ENCODE results near the gene CDH24. TPM values are rescaled to one million over a fixed set of nuclear protein-coding genes. Genes with fewer than 3 reads are reported as not detected.

The CDH24 gene
- total and polyA plus RNA-seq, 2 of the 13 experiments (the other 11 are each of a cell fraction or from before 2014, with no cell fraction given) = 0.69 to 0.99 TPM

DNA sequence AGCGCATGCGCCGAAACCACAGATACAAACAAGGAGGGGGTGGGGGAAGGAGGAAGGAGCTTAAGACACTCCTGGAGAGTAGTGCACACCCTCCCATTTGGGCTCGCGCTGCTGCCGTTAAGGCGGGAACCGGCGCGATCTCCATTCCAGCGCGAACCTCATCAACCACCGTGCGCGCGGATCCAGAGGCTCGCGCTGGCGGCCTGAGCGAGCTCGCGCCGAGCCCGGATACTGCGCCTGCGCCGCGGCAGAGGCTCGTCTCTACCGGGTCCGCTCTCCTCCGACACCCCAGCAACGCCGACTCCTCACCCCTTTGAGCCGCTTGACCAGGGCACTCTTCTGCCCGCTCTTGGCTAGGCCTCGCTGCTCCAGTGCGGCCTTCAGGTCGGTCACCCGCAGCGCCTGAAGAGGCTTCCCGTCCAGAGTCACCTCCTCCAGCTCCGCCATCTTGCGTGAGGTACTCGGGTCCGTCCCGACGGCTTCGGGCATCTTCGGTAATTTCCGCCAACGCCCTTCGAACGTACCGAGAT is 37.4 kb upstream of the CDH24 start, which contains the start of gene ACIN1 (continued):
- TF ChIP-seq, protein P1, sequence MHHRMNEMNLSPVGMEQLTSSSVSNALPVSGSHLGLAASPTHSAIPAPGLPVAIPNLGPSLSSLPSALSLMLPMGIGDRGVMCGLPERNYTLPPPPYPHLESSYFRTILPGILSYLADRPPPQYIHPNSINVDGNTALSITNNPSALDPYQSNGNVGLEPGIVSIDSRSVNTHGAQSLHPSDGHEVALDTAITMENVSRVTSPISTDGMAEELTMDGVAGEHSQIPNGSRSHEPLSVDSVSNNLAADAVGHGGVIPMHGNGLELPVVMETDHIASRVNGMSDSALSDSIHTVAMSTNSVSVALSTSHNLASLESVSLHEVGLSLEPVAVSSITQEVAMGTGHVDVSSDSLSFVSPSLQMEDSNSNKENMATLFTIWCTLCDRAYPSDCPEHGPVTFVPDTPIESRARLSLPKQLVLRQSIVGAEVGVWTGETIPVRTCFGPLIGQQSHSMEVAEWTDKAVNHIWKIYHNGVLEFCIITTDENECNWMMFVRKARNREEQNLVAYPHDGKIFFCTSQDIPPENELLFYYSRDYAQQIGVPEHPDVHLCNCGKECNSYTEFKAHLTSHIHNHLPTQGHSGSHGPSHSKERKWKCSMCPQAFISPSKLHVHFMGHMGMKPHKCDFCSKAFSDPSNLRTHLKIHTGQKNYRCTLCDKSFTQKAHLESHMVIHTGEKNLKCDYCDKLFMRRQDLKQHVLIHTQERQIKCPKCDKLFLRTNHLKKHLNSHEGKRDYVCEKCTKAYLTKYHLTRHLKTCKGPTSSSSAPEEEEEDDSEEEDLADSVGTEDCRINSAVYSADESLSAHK (CRISPR knock-in tag; IDR thresholded peaks at IDR 0.05; ENCODE audit: borderline replicate concordance) = no peak
- peak; percentile 100 for TF ChIP-seq ZNF782 (CRISPR knock-in tag; IDR thresholded peaks at IDR 0.05; ENCODE audit: borderline replicate concordance)
- TF ChIP-seq ZNF564 (CRISPR knock-in tag; IDR thresholded peaks at IDR 0.05) = peak; percentile 81
- peak; percentile 98 for TF ChIP-seq ZNF501 (CRISPR knock-in tag; IDR thresholded peaks at IDR 0.05)
- TF ChIP-seq ZNF264 (CRISPR knock-in tag; IDR thresholded peaks at IDR 0.05) = no peak; the same call in 1 of the 2 replicates
- no peak for TF ChIP-seq HNRNPUL1 (IDR thresholded peaks at IDR 0.05; ENCODE audit: low read depth, low read length)
- peak; percentile 97; the same call in 1 of the 2 replicates for TF ChIP-seq NFE2L1 (CRISPR knock-in tag; IDR thresholded peaks at IDR 0.05; ENCODE audit: borderline replicate concordance)
- TF ChIP-seq, protein P2, sequence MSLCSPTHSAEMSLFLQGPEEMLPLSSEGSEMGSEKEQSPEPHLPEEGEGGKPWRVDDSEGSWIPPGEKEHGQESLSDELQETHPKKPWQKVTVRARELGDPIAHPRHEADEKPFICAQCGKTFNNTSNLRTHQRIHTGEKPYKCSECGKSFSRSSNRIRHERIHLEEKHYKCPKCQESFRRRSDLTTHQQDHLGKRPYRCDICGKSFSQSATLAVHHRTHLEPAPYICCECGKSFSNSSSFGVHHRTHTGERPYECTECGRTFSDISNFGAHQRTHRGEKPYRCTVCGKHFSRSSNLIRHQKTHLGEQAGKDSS (CRISPR knock-in tag; IDR thresholded peaks at IDR 0.05; ENCODE audit: borderline replicate concordance, low read depth) = peak; percentile 98
- TF ChIP-seq, protein P3, sequence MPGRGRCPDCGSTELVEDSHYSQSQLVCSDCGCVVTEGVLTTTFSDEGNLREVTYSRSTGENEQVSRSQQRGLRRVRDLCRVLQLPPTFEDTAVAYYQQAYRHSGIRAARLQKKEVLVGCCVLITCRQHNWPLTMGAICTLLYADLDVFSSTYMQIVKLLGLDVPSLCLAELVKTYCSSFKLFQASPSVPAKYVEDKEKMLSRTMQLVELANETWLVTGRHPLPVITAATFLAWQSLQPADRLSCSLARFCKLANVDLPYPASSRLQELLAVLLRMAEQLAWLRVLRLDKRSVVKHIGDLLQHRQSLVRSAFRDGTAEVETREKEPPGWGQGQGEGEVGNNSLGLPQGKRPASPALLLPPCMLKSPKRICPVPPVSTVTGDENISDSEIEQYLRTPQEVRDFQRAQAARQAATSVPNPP (CRISPR knock-in tag; IDR thresholded peaks at IDR 0.05) = no peak
- TF ChIP-seq, protein P4, sequence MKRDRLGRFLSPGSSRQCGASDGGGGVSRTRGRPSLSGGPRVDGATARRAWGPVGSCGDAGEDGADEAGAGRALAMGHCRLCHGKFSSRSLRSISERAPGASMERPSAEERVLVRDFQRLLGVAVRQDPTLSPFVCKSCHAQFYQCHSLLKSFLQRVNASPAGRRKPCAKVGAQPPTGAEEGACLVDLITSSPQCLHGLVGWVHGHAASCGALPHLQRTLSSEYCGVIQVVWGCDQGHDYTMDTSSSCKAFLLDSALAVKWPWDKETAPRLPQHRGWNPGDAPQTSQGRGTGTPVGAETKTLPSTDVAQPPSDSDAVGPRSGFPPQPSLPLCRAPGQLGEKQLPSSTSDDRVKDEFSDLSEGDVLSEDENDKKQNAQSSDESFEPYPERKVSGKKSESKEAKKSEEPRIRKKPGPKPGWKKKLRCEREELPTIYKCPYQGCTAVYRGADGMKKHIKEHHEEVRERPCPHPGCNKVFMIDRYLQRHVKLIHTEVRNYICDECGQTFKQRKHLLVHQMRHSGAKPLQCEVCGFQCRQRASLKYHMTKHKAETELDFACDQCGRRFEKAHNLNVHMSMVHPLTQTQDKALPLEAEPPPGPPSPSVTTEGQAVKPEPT (CRISPR knock-in tag; IDR thresholded peaks at IDR 0.05; ENCODE audit: low read depth) = peak; percentile 97
- TF ChIP-seq ZNF670 (CRISPR knock-in tag; IDR thresholded peaks at IDR 0.05; ENCODE audit: borderline replicate concordance) = peak; percentile 95; the same call in 1 of the 2 replicates
- TF ChIP-seq, protein P5, sequence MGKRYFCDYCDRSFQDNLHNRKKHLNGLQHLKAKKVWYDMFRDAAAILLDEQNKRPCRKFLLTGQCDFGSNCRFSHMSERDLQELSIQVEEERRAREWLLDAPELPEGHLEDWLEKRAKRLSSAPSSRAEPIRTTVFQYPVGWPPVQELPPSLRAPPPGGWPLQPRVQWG (CRISPR knock-in tag; IDR thresholded peaks at IDR 0.05; ENCODE audit: borderline replicate concordance, low read depth) = no peak
- peak; percentile 99 for TF ChIP-seq ZNF790 (CRISPR knock-in tag; IDR thresholded peaks at IDR 0.05; ENCODE audit: borderline replicate concordance)
- no peak for TF ChIP-seq HMG20A (CRISPR knock-in tag; IDR thresholded peaks at IDR 0.05; ENCODE audit: borderline replicate concordance)
- 0 out of 2 replicates have a peak, but pooled peaks have one; percentile 4 for TF ChIP-seq ZNF7 (CRISPR knock-in tag; IDR thresholded peaks at IDR 0.05)
- TF ChIP-seq ZNF430 (CRISPR knock-in tag; IDR thresholded peaks at IDR 0.05) = peak; percentile 96
- no peak for TF ChIP-seq ZNF296 (CRISPR knock-in tag; conservative IDR thresholded peaks at IDR 0.05)
- no peak for TF ChIP-seq ZMYM2 (CRISPR knock-in tag; IDR thresholded peaks at IDR 0.05)
- TF ChIP-seq, protein P6, sequence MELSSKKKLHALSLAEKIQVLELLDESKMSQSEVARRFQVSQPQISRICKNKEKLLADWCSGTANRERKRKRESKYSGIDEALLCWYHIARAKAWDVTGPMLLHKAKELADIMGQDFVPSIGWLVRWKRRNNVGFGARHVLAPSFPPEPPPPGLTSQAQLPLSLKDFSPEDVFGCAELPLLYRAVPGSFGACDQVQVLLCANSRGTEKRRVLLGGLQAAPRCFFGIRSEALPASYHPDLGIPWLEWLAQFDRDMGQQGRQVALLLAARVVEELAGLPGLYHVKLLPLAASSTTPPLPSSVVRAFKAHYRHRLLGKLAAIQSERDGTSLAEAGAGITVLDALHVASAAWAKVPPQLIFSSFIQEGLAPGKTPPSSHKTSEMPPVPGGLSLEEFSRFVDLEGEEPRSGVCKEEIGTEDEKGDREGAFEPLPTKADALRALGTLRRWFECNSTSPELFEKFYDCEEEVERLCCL (CRISPR knock-in tag; IDR thresholded peaks at IDR 0.05; ENCODE audit: borderline replicate concordance) = peak; percentile 95
- TF ChIP-seq ZBTB38 (CRISPR knock-in tag; IDR thresholded peaks at IDR 0.05) = peak; percentile 97
- TF ChIP-seq WIZ (CRISPR knock-in tag; IDR thresholded peaks at IDR 0.05) = peak; percentile 98
